HL-60 (cell line): ENCODE measurements around the gene GRK6.
A peak's percentile ranks its signal among the peaks of the same experiment; 100 is the strongest.

Experiments
- DNase-seq, 2 experiments: peaks; one replicate each; pipeline ENCODE4 v3.0.0-alpha.2; 2010 to 2020; ENCODE audit warnings: low read depth in 1 of 2, low spot score in 1 of 2
- H3K27ac ChIP-seq: fragments of 250-450 bp; sonication (Bioruptor Pico); replicated peaks from 2 replicates; pipeline ENCODE4 v1.5.1; 2020; ENCODE audit warnings: mild to moderate bottlenecking, moderate library complexity
- H3K27me3 ChIP-seq: fragments of 250-450 bp; sonication (Bioruptor Pico); 2 replicates; pipeline ENCODE4 v1.5.1; 2021; ENCODE audit warnings: mild to moderate bottlenecking, moderate library complexity; ENCODE audit not compliant: insufficient read depth, poor library complexity, severe bottlenecking
- H3K4me3 ChIP-seq: replicated peaks from 2 replicates; pipeline ENCODE4 v1.5.1; 2011; ENCODE audit warnings: mild to moderate bottlenecking, control low read depth, low read length; ENCODE audit not compliant: insufficient read depth
- CTCF ChIP-seq: IDR thresholded peaks from one replicate; pipeline ENCODE4 v1.5.1; 2011; ENCODE audit warnings: low read length, control low read depth, inconsistent platforms; ENCODE audit not compliant: insufficient read depth
- GABPA ChIP-seq: IDR thresholded peaks from 2 replicates; pipeline ENCODE4 v1.6.1; 2012; ENCODE audit warnings: low read depth
- POLR2AphosphoS5 ChIP-seq: IDR thresholded peaks from 2 replicates; pipeline ENCODE4 v1.6.1; 2012; ENCODE audit warnings: low read depth
- REST ChIP-seq: IDR thresholded peaks from 2 replicates; pipeline ENCODE4 v1.6.1; 2012; ENCODE audit warnings: low read depth; ENCODE audit not compliant: insufficient replicate concordance
- SPI1 ChIP-seq: IDR thresholded peaks from 2 replicates; pipeline ENCODE4 v1.6.1; 2012; ENCODE audit warnings: low read depth, mild to moderate bottlenecking, borderline replicate concordance

GRK6 gene

GRCh38 chr5:177446200-177447065 lies 20.0 kb downstream of the GRK6 start, which contains the start of gene PRR7:
PRR7 (plus strand) TSS chr5:177446814; CDS start chr5:177455068, 8,254 bp downstream.
- peak within 1 kb of the TSS; percentile 61 for H3K27ac ChIP-seq
- DNase-seq = peak; percentile 63 to 74

GRCh38 chr5:177447066-177447610 lies 20.7 kb downstream of the GRK6 start:
- TF ChIP-seq REST = no peak
- TF ChIP-seq POLR2AphosphoS5 = no peak
- no peak for TF ChIP-seq GABPA
- TF ChIP-seq SPI1 = no peak
- no peak for TF ChIP-seq CTCF
- DNase-seq = peak; percentile 64 to 70
- H3K4me3 ChIP-seq = peak overlapping the region; percentile 38
- H3K27ac ChIP-seq = no peak overlapping the region
- H3K27me3 ChIP-seq = no peaks in the 10 kb centered on the region

More at GRCh38 chr5:177446200-177447065, 20.0 kb downstream of the GRK6 start, which contains the start of gene PRR7:
- Histone ChIP-seq H3K27me3 (no peaks in the 10 kb centered on the region), H3K4me3 (peak within 1 kb of the TSS; percentile 41)
- no peak for TF ChIP-seq REST
- TF ChIP-seq POLR2AphosphoS5 = peak; percentile 99

GRCh38 chr5:177447611-177448243 lies 21.3 kb downstream of the GRK6 start:
- peak; percentile 28 to 66 for DNase-seq
- TF ChIP-seq CTCF = no peak
- TF ChIP-seq REST = no peak
- TF ChIP-seq GABPA = no peak
- TF ChIP-seq SPI1 = no peak
- peak; percentile 51; the same call in 1 of the 2 replicates for TF ChIP-seq POLR2AphosphoS5
- Histone ChIP-seq H3K27me3 (no peaks in the 10 kb centered on the region), H3K27ac (no peak overlapping the region), H3K4me3 (peak overlapping the region; percentile 26)
